ENCODE data around the gene MEGF9.

GRCh38 chr9:120714846-120715388, 647 bp upstream of the MEGF9 start:
- no peak for TF ChIP-seq CTCF (IDR thresholded peaks at IDR 0.05; ENCODE audit: low read length)
- no peak for TF ChIP-seq EZH2 (IDR thresholded peaks at IDR 0.05; ENCODE audit: borderline replicate concordance, low read length)

Data from OCI-LY1 (cell line).